GM12873 (cell line): ENCODE measurements around the gene SEC63.

ENCODE experiments used
- TF ChIP-seq, protein P1 (sequence below): IDR thresholded peaks from 2 replicates; pipeline ENCODE4 v1.5.1; 2012; ENCODE audit warnings: low read depth, mild to moderate bottlenecking, moderate library complexity, low read length, control low read depth; ENCODE audit not compliant: insufficient read depth; ENCODE audit errors: missing control alignments

Gene SEC63, protein sequence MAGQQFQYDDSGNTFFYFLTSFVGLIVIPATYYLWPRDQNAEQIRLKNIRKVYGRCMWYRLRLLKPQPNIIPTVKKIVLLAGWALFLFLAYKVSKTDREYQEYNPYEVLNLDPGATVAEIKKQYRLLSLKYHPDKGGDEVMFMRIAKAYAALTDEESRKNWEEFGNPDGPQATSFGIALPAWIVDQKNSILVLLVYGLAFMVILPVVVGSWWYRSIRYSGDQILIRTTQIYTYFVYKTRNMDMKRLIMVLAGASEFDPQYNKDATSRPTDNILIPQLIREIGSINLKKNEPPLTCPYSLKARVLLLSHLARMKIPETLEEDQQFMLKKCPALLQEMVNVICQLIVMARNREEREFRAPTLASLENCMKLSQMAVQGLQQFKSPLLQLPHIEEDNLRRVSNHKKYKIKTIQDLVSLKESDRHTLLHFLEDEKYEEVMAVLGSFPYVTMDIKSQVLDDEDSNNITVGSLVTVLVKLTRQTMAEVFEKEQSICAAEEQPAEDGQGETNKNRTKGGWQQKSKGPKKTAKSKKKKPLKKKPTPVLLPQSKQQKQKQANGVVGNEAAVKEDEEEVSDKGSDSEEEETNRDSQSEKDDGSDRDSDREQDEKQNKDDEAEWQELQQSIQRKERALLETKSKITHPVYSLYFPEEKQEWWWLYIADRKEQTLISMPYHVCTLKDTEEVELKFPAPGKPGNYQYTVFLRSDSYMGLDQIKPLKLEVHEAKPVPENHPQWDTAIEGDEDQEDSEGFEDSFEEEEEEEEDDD

DNA sequence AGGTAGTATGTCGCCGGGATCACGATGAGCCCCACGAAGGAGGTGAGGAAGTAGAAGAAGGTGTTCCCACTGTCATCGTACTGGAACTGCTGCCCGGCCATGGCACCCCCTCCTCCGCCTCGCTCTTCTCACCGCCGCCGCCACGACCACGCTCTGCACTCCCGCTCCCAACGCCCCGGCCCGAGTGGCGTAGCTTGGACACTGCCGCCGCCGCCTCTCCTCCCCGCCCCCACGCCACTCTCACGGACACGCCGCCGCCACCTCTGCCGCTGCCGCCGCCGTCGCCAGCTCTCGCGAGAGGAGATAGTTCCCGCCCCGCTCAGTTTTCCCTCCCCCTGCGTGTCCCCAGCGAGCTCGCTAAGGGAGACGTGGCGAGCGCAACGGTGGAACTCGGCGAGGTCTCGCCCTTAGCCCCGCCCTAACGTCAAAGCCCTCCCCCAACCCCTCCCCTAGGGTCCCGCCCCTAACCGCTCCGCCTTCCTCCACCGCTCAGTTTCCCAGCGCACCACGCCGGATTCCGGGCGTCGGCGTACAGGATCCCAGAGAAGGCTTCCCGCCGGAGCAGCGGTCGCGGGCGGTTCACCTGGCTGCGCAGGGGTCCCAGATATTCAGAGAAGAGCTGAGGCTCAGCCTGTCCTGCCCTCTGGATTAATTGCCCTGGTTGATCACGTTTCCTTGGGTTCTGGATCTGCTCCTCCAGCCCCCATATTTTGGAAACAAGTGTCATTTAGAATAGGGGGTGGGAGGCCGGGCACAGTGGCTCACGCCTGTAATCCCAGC, at the start of gene SEC63:
Gene SEC63, minus strand, starts transcription at position 300 of the 780 bp plus-strand sequence. Its CDS starts 199 bp downstream, at position 101.
- TF ChIP-seq, protein P1, sequence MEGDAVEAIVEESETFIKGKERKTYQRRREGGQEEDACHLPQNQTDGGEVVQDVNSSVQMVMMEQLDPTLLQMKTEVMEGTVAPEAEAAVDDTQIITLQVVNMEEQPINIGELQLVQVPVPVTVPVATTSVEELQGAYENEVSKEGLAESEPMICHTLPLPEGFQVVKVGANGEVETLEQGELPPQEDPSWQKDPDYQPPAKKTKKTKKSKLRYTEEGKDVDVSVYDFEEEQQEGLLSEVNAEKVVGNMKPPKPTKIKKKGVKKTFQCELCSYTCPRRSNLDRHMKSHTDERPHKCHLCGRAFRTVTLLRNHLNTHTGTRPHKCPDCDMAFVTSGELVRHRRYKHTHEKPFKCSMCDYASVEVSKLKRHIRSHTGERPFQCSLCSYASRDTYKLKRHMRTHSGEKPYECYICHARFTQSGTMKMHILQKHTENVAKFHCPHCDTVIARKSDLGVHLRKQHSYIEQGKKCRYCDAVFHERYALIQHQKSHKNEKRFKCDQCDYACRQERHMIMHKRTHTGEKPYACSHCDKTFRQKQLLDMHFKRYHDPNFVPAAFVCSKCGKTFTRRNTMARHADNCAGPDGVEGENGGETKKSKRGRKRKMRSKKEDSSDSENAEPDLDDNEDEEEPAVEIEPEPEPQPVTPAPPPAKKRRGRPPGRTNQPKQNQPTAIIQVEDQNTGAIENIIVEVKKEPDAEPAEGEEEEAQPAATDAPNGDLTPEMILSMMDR: no peak

DNA sequence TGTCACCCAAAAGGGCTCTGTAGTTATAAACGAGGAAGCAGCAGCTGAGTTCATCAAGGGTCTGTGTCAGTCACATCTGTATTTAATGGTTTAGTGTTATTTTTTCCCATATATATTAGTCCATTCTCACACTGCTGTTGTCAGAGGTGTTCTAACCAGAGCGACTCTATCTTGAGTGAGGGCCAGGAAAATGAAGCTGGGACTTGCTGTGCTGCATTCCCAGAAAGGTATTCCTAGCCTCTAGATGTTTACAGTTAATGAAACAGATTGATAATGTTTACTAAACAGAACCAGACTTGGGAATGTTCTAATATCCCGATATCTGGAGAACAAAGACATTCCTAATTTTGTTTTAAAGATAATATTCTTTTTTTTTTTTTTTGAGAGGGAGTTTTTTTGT, 48.0 kb upstream of the SEC63 start:
- TF ChIP-seq, protein P1: no peak

DNA sequence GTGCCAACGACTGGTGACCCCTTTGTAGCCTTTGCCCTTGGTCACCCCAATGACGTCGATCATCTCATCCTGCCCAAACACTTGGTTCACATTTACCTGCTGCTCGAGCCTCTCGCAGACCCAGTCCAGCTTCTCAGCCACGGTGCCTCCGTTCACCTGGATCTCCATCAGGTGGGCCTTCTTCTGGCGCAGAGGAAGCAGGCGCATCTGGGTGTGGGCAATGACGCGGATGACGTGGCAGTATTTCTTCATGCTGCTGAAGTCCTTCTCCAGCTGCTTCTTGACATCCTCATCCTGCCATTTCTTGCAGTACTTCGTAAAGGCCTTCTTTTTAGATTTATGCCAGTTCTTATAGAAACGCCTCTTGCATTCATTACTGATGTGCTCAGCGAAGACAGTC, 46.9 kb upstream of the SEC63 start:
- TF ChIP-seq, protein P1: no peak

DNA sequence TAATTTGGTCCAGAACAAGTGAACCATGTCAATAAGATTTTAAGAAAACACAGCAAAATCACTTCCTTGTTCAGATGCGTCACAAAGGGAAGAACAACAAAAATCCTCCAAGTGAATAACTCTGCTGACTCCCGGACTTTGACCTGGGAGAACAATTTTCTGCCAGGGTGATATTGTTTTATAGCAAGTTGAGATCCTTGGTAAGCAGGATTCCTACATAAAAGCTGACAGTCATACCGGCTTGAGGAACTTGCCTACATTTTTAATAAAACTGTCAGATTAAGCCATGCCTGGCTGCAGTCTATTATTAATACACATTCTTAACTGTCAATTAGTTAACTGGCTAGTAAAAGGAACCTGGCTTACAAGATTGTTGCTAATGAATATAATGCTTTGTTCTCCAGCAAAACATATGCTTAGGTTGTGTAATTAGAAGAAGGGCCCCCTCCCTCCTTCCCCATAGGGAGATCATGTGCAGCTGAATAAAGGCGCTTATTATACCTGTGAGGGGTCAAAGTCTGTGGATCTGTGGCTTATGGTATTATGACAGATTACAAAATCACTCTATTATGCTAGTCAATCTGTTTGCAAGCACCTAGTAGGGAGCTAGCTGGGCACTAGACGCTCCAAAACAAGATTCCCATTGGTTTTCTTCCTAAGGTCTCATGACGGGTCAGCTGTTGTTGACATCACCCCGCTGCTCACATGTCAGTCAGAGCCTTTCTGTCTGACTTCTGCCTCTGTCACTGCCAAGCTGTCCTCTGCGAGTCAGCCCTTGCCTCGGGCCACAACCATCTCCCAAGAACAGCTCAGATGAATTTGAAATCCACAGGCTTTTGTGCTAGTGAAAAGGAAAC, 44.6 kb upstream of the SEC63 start:
- TF ChIP-seq, protein P1: no peak

DNA sequence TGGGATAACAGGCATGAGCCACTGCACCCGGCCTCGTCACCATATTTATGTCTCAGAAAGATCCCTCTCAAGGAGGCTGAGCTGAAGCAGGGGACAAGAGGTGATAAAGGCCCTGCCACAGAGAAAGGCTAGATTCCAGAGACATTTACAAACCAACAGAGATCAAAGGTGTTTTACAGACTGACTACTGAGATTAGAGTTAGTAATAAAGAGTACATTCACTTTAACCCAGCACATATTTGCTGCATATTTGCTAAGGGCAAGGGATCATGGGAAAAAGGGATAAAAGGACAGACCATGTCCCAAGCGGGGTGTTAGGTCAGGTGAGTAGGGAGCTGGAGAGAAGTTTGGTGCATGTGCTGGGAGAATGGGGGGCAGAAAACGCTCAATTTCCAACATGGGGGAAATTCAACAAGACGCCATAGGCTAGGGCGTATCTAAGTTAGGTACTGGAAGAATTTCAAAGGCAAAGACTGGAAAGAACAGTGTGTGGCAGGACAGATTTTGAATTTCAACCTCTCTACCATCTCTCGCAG, 43.8 kb upstream of the SEC63 start:
- TF ChIP-seq, protein P1: no peak

DNA sequence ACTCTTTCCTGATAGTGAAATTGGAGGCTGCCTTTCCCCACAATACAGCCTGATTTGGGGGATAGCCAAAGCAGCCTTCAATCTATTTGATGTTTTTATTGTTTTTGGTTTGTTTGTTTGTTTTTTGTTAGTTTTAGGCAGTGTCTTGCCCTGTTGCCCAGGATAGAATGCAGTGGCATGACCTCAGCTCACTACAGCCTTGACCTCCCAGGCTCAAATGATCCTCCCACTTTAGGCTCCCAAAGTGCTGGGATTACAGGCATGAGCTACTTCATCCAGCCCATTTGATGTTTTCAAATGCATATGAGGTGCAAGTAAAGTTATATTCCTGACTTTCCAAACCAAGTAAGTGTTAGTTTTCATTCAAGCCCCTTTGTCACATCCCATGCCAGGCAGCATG, 41.3 kb upstream of the SEC63 start:
- TF ChIP-seq, protein P1: no peak
